ENCODE data around the gene CXCL12.

Gene CXCL12

DNA sequence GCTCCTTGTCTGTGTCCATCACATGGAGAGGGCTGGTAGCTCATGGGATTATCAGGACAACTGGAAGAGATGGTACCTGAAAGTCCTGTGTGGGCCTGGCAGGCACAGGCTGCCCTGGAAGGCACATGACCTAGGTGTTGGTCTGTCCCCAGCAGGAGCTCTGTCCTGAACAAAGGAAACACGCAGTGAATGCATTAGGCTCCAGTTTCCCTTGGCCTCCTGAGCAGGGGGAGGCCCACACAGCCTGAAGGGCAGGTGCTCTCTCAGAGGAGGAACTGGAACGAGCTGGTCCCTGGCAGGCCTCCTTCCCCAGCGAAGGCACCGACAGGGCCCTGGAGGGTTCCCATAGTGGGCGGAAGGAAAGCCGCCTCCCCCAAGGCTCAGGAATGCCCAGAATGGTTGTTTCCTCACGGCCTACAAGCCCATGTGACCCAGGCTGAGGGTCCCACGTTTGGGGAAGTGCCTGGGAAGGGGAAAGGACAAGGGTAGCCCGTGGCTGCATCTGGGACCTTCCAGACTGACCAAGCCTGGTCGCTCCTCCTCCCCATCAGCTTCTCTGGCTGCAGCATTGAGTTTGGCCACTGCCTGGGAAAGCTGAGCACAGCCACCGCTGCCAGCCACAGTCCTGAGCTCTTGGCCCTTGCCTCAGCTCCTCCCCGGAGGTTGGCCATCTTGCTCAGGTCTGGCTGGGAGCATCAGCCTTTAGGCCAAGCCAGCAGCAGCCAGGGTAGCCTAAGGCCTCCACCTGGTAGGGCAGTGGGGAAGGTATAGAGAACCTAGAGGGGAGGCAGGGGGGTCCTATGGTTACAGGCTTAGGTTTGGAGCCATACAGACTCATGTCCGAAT lies 21.8 kb downstream of the CXCL12 start:
- DNase-seq, result no peak

DNA sequence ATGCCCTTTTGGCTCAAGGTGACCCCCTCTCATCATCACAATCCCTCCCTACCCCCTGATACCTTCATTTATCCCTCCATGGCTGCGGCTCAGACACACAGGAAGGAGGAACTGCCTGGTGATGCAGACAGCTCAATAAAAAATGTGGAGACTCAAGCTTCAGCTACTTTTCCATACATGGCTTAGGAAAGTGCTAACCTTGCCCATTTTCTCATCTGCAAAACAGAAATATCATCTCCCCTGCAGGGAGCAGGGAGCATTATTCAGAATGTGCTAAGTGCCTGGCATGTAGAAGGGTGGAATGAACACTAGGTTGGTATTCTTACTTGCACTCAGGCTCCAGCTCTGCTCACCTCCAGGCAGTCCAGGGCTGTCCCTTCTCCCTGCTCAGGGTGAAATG lies 23.8 kb downstream of the CXCL12 start:
- DNase-seq, result no peak

GRCh38 chr10:44358080-44358771 lies 26.7 kb downstream of the CXCL12 start:
- no peak for DNase-seq

DNA sequence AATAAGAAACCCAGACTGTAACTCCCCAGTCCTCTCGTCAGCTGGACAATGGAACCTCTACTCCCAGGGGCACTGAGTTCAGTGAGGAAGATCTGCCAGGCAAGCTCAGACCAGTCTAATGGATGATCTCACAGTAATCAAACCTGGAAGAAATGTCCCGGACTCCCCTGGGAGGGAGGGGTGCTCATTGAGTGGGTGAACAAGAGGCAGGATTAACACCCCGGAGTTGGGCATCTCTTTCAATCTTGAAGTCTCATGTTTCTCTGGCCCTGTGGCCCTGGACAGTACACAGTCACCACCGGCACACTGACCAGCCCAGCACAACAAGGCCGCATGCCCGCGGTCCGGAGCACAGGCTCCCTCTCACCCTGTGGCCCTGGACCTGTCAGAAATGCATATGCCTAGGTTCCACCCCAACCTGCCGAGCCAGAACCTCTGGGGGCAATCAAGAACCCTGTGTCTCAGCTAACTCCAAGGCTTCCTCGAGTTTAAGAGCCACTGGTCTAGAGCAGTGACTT lies 27.8 kb downstream of the CXCL12 start:
- DNase-seq, result no peak

DNA sequence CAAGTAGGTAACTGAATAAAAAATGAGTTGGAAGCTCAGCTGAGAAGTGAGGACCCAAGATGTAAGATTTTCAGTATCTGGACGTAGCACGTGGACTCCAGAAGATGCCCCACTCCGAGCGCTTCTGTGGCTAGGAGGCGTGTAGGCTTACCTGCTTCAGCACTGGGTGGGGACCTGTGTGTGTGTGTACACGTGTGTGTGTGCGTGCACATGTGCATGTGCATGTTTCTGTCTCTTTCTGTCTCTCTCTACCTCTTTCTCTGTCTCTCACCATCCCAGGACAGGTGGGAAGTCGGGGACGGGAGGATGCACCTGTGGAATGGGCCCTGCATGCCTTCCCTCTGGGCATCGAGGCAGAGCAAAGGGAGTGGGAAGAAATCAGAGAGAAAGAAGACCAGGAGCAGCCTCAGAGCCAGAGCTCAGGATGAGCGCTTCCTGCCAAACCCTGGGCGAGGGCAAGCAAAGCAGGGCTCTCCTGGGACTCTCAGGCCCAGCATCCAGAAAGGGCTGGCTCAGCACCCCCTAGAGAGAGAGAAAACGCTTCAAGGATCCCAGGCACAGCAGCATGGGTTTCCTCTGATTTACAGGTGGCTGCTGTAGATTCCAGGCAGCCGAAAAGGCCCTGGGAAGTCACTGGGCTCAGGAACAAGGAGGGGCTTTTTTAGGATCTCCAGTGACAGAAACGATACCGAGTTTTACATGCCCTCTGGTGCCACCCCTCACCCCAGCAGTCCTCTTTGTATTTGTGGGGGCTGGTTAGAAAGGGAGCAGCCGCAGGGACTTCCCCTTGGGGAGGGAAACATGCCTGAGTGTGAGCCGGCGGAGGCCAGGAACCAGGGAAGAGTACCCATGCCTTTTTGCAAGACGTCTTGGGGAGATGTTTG lies 28.5 kb downstream of the CXCL12 start:
- DNase-seq, result no peak

DNA sequence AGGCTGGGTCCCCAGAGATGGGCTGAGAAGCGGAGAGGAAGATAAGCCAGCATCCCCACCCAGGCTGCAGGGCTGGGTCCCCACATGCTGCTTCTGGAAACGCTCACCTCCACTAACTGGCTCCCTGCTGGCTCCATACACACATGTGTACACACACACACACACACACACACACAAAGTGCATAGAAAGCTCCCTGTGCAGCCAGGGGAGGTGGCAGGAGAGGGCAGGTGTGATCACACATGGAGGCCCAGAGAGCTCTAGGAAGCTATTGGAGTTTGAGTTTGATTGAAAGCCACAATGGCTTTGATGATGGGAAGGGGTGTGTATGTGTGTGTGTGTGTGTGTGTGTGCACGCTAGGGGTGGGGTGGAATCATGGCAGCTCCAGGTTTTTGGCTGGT lies 29.3 kb downstream of the CXCL12 start:
- no peak for DNase-seq

DNA sequence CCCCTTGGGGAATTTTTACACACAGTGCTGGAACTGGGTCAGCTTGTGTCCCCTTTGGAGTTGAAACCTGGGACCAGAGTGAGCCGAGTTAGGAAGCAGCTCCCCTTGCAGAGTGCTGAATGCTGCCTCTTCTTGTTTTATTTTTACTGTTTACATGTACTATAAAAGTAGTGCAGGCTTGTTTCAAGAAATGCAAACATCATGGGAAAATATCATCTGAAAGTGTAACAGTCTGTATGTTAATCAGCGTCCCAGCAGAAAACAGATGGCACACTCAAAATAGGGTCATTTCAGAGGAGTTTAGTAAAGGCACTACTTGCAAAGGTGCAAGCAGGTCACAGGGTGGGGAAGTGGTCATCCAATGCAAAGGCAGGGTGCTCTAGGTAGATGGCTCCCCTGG lies 30.1 kb downstream of the CXCL12 start:
- DNase-seq, result no peak

- DNase-seq, result no peak
These were observed 31.2 kb downstream of the CXCL12 start for GRCh38 chr10:44353721-44354120.

- no peak for DNase-seq
These were observed 31.8 kb downstream of the CXCL12 start for GRCh38 chr10:44353128-44353390.

DNA sequence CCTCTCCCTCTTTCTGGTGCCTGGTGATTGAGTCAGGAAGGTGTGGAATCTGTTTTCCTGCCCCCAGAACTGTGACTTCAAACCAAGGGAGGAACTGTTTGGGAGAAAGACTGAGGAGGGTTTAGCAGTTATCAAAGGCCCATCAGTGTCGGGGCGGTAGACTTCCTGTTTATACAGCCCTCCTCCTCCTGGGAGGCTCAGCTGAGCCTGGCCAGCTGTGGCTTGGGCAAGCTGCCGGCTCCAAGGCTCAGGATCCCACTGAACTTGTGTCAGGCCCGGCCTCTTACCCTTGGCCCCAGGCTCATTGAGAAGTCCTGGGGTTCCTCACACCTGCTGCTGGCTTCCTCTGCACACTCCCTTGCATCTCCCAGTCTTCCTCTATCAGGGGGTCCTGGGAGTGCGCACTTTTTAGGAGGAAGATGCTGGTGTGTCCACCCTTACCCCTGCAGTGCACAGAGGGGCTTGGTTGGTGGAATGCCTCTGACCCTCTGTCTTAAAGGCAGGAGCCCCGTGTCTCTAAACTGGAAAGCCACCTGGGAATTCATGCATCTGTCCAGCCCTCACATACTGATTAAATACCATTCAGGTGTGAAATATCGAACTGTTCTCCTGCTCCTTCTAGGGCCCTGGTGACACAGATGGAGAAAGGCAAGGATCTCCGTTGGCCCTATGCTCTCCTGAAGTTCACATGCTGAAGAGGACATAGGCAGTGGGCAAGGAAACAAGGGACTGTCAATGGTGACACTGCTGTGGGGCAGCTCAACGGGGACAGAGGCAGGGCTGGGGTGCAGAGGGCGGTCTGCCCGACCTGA lies 32.4 kb downstream of the CXCL12 start:
- DNase-seq, result no peak

GRCh38 chr10:44348496-44348895 lies 36.4 kb downstream of the CXCL12 start:
- DNase-seq, result no peak

DNA sequence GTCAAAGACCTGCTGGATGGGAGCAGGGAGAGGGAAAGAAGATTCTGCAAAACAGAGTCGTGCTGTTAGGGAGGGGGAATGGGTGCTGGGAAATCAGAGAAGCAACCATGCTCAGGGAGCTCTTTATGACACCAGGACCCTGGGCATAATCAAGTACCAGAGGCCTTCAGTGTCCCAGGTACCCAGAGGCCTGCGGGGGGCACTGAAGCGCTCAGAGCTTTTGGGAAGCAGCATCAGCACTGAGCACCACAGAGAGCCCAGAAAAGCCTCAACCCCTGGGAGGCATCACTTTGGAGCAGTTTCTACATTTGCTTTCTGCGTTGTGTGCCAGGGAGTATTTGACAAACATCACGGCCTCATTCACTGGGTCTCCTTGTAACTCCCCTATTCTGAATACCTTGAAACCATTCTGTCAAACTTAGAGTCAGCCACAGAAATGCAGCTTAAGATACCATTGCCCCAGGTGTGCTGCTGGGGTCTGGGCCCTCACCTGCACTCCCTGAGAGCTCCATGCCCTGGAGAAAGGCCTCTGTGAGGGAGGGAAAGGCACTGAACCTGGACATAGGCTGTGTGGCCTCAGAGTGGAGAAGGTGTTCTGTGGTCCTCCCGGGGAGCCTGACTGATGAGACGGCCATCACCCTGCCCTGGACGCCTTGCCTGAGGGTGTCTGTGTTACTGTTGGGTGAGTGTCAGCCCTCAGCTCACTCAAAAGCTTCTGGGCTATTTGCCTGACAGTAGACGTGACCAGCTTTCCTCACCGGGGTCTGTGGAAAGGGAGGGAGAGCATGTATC lies 37.1 kb downstream of the CXCL12 start:
- no peak for DNase-seq

GRCh38 chr10:44344727-44345126 lies 40.2 kb downstream of the CXCL12 start:
- DNase-seq, result no peak

DNA sequence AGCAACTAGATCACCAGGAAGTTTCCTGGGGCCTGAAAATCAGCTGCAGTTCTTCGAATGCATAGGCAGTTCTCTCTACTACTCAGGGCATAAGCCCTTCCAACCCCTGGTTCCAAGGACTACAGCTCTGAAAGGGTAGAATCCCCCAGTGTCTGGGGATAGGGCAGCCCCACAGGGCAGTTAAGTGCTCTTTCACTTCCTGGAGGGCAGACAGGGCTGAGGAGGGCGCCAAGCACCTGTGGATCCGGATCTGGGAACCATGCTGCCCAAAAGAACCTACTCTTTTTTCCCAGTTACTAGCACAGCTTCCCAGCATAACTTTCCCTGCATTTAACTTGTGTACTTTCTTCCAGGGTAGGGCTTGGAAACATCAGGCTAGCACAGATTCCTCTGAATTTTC lies 41.1 kb downstream of the CXCL12 start:
- no peak for DNase-seq

DNA sequence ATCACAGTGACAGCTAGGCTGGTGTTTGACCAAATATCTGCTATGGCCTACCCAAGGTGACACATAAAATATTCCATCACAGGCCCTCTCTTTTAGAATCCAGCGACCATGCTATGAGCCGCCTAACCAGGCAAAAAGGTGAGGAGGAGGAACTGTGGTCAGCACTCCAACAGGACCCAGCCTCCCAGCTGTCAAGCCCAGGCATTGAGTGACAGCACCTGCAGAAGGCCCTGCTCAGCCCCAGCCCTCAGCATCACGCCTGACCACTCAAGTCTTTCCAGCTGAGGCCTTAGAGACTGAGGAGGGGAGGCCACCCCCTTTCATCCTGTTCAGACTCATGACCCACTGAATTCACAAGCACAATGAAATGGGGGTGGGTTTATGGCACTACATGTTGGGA lies 43.0 kb downstream of the CXCL12 start:
- DNase-seq, result no peak

GRCh38 chr10:44340557-44340956 lies 44.3 kb downstream of the CXCL12 start:
- no peak for DNase-seq

DNA sequence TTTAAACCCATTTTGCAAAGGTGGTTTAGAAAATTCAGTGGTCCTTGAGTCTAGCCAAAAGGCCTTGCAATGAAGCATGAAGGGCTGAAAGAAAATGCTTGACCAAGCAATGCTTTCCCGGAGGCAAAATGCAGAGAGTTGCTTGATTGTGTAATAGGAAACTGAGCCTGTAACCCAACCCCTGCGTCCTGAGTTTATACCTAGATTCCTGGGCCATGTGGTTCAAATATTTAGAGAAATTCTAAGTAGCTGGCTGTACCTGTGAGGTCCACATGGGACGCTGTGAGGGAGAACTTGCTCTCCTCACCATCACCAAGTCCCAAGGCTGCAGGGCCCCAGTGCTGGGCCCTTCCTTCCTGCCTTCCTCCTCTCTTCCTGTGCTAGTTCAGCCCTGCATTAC lies 45.7 kb downstream of the CXCL12 start:
- no peak for DNase-seq

DNA sequence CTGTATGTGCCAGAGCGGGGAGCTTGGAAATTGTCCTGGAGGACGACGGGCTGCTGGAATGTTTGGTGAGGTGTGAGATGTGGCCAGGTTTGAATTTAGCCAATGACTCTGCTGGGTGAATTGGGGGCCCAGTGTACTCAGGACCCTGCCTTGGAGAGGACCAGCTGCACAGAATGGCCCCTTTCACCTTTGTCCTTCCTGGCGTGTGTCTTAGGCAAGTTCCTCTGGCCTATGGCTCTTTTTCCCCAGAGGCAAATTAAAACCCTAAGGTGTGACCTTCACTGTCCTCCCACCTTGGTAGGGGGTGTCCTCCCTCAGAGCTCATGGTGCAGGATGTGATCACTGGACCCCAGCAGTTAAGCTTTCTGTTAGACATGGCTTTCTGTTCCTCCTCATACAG lies 47.8 kb downstream of the CXCL12 start:
- no peak for DNase-seq

- no peak for DNase-seq
These were observed 49.4 kb downstream of the CXCL12 start for GRCh38 chr10:44335330-44336021.

GRCh38 chr10:44334621-44335184 lies 50.2 kb downstream of the CXCL12 start:
- DNase-seq, result peak; percentile 0

- no peak for DNase-seq
These were observed 50.8 kb downstream of the CXCL12 start for GRCh38 chr10:44334091-44334490.
